RWPE2 (cell line): ENCODE measurements around the gene MRPS31.

Source experiments
- ATAC-seq: fragments of 200-7000 bp; cut with Tn5 transposase; 3 replicates; pipeline ENCODE4 v1.9.1; 2021; ENCODE audit warnings: low read depth
- DNase-seq: peaks from one replicate; pipeline ENCODE4 v3.0.0-alpha.2; 2020; ENCODE audit warnings: low spot score
- H3K27ac ChIP-seq: fragments of 450-650 bp; 2 replicates; pipeline ENCODE4 v1.5.1; 2017; ENCODE audit warnings: mild to moderate bottlenecking; ENCODE audit not compliant: poor library complexity, severe bottlenecking
- H3K27me3 ChIP-seq: fragments of 250-450 bp; sonication (Bioruptor Pico); 2 replicates; pipeline ENCODE4 v1.5.1; 2021; ENCODE audit warnings: mild to moderate bottlenecking, moderate library complexity; ENCODE audit not compliant: insufficient read depth, poor library complexity, severe bottlenecking
- H3K36me3 ChIP-seq: fragments of 250-450 bp; sonication (Bioruptor Pico); 2 replicates; pipeline ENCODE4 v1.5.1; 2020; ENCODE audit warnings: low read depth, mild to moderate bottlenecking, moderate library complexity
- H3K4me1 ChIP-seq: fragments of 250-450 bp; sonication (Bioruptor Pico); 2 replicates; pipeline ENCODE4 v1.5.1; 2021; ENCODE audit warnings: mild to moderate bottlenecking, moderate library complexity; ENCODE audit not compliant: insufficient read depth, poor library complexity, severe bottlenecking
- H3K4me3 ChIP-seq: fragments of 250-450 bp; sonication (Bioruptor Pico); 2 replicates; pipeline ENCODE4 v1.5.1; 2021; ENCODE audit warnings: mild to moderate bottlenecking, moderate library complexity; ENCODE audit not compliant: severe bottlenecking
- H3K9me3 ChIP-seq: fragments of 250-450 bp; sonication (Bioruptor Pico); 2 replicates; pipeline ENCODE4 v1.5.1; 2021; ENCODE audit warnings: mild to moderate bottlenecking, moderate library complexity; ENCODE audit not compliant: severe bottlenecking
- TF ChIP-seq, protein P1 (sequence below): fragments of 450-650 bp; IDR thresholded peaks from one replicate; pipeline ENCODE4 v1.5.1; 2017; ENCODE audit warnings: mild to moderate bottlenecking, moderate library complexity; ENCODE audit not compliant: poor library complexity, severe bottlenecking

MRPS31 gene

DNA sequence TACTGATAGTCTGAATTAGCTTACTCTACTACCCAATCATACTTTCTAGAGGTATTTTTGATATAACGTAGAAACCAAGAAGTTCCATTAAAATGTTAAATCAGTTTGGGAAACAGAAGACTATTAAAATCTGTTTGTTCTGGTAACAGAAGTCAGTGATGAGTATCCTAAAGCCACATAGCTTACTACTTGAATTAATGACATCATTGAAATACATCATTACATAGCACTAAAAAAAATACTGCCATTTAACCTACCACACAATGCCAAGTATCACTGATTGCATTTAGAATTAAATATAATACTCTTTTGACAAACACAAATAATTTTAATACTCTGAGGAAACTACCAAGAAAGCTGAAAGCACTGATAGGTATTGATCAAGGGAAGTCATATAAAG lies 5.4 kb downstream of the MRPS31 start:
- ATAC-seq = no peak
- H3K27ac ChIP-seq = no peak overlapping the region

DNA sequence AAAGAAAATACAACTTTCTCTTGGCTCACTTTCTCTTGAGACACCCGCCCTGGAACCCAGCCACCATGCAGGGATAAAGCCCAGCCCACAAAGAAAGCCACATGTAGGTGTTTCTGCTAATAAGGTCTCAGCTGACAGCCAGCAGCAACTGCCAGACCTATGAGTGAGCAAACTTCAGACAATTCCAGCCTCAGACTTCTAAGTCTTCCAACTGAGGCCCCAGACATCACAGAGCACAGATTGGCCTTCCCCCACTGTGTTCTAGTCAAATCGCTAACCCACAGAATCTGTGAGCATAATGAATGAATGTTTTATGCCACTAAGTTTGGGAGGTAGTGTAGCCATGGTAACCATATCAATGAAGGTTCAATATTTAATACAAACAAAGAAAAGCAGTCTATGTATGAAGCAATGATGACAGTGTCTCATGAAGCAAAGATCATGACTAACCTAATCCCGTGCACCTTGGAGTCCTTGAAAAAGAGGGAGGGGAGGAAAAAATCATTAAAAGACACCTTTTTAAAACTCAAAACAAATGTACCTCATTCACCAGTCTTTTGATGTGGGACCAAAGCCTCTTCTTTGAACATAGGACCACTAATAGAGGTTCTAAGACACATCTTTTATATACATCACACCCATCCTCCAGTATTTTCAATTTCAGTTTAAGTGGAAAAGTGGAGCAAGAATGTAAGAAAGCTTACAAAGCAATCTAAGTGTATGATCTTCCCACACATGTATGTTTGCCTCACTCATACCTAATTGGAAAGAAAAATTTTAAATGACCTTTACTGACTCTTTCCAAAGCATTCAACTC lies 6.2 kb downstream of the MRPS31 start:
- Histone ChIP-seq H3K27me3 (no peaks in the 10 kb centered on the region), H3K4me1 (peaks cover 4% of the 10 kb centered on the region), H3K27ac (no peak overlapping the region), H3K9me3 (no peaks in the 10 kb centered on the region), H3K36me3 (peaks cover 27% of the 10 kb centered on the region), H3K4me3 (no peak overlapping the region)
- DNase-seq = no peak
- TF ChIP-seq, protein P1, sequence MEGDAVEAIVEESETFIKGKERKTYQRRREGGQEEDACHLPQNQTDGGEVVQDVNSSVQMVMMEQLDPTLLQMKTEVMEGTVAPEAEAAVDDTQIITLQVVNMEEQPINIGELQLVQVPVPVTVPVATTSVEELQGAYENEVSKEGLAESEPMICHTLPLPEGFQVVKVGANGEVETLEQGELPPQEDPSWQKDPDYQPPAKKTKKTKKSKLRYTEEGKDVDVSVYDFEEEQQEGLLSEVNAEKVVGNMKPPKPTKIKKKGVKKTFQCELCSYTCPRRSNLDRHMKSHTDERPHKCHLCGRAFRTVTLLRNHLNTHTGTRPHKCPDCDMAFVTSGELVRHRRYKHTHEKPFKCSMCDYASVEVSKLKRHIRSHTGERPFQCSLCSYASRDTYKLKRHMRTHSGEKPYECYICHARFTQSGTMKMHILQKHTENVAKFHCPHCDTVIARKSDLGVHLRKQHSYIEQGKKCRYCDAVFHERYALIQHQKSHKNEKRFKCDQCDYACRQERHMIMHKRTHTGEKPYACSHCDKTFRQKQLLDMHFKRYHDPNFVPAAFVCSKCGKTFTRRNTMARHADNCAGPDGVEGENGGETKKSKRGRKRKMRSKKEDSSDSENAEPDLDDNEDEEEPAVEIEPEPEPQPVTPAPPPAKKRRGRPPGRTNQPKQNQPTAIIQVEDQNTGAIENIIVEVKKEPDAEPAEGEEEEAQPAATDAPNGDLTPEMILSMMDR = no peak
- ATAC-seq = no peak

More for the DNA sequence above, 5.4 kb downstream of the MRPS31 start:
- Histone ChIP-seq H3K36me3 (peaks cover 27% of the 10 kb centered on the region), H3K4me3 (no peak overlapping the region), H3K4me1 (peaks cover 6% of the 10 kb centered on the region), H3K9me3 (no peaks in the 10 kb centered on the region), H3K27me3 (no peaks in the 10 kb centered on the region)
- no peak for DNase-seq
- TF ChIP-seq, protein P1 = no peak

GRCh38 chr13:40762849-40763248 lies 8.1 kb downstream of the MRPS31 start:
- H3K36me3 ChIP-seq = peaks cover 38% of the 10 kb centered on the region
- H3K27me3 ChIP-seq = no peaks in the 10 kb centered on the region
- TF ChIP-seq, protein P1 = no peak
- H3K27ac ChIP-seq = no peak overlapping the region
- no peaks in the 10 kb centered on the region for H3K4me1 ChIP-seq
- H3K9me3 ChIP-seq = no peaks in the 10 kb centered on the region
- ATAC-seq (no peak), DNase-seq (no peak)
- no peak overlapping the region for H3K4me3 ChIP-seq

DNA sequence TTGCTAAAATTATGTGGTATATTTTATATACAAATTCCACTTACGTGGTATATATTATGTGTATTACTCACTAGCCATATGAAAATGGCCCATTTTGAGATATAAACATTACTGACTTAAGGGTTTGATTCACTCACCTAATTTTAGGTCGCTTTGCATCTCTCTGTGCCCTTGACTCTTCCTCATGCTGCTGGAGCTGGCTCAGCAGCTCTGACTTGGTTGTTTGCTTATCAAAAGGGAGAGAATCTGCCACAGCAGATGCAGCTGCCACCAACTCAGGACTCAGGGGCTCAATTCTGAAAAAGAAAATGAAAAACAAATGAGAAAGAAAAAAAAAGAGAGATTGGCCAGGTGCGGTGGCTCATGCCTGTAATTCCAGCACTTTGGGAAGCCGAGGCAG lies 12.2 kb downstream of the MRPS31 start:
- H3K27ac ChIP-seq = no peak overlapping the region
- no peak for ATAC-seq

GRCh38 chr13:40756042-40756441 lies 14.9 kb downstream of the MRPS31 start:
- Histone ChIP-seq H3K9me3 (no peaks in the 10 kb centered on the region), H3K27ac (no peak overlapping the region), H3K36me3 (peaks cover 41% of the 10 kb centered on the region), H3K4me1 (no peaks in the 10 kb centered on the region), H3K27me3 (no peaks in the 10 kb centered on the region), H3K4me3 (no peak overlapping the region)
- ATAC-seq (no peak), DNase-seq (no peak)
- TF ChIP-seq, protein P1 = no peak

More for the DNA sequence above, 12.2 kb downstream of the MRPS31 start:
- Histone ChIP-seq H3K9me3 (no peaks in the 10 kb centered on the region), H3K36me3 (peaks cover 34% of the 10 kb centered on the region), H3K4me1 (no peaks in the 10 kb centered on the region), H3K4me3 (no peak overlapping the region), H3K27me3 (no peaks in the 10 kb centered on the region)
- TF ChIP-seq, protein P1 = no peak
- DNase-seq = no peak
